NCI-H2171 treated with DMSO at 0.1 percent for 48 hours (cell line): ENCODE results near the gene DDR1.
"Not testable (repeated sequence)": the region's sequence is repeated elsewhere in the genome, so short reads cannot be mapped to it uniquely, and the experiment has no call there.

Experiments
- DNase-seq: peaks from one replicate; lab custom pipeline; 2025; lab: John Stamatoyannopoulos, UW

DDR1 gene

DNA sequence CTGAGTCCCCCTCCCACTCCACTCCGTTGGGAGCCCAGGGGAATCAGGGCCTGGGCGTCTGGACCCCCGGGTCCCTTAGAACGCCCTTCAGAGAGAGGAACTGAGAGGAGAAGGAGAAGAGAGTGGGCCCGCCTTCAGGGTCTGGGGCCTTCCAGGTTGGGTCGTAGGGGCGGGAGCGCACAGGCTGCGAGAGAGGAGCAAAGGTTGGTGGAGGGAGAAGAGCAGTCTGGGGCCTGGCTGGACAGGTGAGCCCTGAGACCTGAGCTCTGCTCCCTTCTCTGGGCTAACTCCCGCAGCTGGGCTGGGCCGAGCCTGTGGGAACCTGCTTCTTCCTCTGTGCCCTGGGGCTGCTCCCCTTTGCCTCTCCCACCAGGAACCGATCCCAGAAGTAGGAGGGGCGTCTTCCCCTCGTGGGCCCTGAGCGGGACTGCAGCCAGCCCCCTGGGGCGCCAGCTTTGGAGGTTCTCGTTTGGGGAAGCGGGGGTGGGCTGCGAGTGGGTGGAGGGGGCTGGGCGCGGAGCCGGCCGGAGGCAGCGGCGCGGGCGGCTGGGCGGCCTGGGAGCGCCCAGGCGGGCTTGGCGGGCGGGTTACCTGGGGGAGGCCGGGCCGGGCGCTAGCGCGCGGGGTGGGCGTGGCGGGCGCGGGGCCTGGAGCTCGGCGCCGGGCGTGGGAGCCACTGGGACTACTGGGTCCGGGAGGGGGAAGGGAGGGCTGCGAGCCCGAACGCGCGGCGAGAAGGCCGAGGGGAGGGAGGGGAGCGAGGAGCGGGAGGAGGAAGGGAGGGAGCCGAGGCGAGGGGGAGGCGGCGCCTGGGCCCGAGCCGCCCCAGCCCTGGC is at the start of gene DDR1:
DDR1 (plus strand) TSS at position 835 of the 836 bp plus-strand sequence. CDS start 4,211 bp downstream, outside the sequence.
- DNase-seq: peak; percentile 76

GRCh38 chr6:30834646-30835045 is 49.7 kb upstream of the DDR1 start:
- DNase-seq: no peak

DNA sequence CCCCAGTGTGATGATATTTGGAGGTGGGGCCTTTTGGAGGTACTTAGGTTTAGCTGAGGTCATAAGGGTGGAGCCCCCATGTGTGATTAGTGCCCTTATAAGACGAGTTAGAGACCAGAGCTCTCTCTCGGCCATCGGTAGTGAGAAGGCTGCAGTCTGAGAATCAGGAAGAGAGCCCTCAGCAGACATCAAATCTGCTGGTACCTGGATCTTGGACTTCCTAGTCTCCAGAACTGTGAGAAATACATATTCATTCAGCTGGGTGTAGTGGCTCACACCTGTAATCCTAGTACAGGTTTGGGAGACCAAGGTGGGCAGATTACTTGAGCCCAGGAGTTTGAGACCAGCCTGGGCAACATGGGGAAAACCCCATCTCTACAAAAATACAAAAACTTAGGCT is 48.7 kb upstream of the DDR1 start:
- no peak for DNase-seq

DNA sequence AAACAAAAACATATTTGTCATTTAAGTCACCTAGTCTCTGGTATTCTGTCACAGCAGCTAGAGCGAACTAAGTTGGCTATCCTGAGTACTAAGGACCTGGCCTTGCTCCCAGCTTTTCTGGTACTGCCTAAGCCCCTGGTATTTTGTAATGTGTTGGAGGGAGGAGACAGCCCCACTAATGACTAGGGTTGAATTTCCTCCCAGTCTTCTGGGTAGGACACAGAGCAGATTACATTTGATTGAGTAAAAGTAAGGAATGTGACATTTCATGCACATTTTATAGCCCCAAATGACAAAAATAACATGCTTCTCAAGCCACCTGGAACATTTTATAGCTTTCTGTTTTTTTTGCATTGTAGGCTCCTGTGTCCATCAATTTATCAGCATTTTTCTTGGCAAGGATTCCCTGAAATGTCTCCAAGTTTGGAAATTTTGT is 47.9 kb upstream of the DDR1 start:
- DNase-seq: no peak

GRCh38 chr6:30836957-30837356 is 47.4 kb upstream of the DDR1 start:
- DNase-seq: no peak

GRCh38 chr6:30837432-30837831 is 46.9 kb upstream of the DDR1 start:
- no peak for DNase-seq

- DNase-seq: peak; percentile 79
These were observed 46.4 kb upstream of the DDR1 start for GRCh38 chr6:30837870-30838269.

DNA sequence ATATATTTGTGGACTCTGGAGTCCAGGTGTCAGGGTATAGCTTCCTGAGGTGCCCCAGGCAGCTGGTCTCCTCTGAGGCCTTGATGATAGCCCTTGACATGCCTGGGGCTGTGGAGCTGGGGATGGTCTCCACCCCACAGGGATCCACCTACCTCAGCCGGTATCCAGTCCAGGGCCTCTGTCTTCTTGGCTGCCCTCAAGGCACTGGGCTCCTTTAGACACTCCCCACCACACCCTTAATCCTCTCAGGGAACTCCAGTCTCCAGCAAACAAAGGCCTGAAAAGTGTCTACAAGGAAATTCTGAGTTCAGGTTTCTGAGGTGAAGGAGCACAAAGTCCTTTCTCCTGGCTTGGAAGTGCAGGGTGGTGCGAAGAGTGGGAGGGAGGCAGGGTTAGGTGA is 44.6 kb upstream of the DDR1 start:
- DNase-seq: no peak

GRCh38 chr6:30840084-30840934 is 44.0 kb upstream of the DDR1 start:
- DNase-seq: no peak

DNA sequence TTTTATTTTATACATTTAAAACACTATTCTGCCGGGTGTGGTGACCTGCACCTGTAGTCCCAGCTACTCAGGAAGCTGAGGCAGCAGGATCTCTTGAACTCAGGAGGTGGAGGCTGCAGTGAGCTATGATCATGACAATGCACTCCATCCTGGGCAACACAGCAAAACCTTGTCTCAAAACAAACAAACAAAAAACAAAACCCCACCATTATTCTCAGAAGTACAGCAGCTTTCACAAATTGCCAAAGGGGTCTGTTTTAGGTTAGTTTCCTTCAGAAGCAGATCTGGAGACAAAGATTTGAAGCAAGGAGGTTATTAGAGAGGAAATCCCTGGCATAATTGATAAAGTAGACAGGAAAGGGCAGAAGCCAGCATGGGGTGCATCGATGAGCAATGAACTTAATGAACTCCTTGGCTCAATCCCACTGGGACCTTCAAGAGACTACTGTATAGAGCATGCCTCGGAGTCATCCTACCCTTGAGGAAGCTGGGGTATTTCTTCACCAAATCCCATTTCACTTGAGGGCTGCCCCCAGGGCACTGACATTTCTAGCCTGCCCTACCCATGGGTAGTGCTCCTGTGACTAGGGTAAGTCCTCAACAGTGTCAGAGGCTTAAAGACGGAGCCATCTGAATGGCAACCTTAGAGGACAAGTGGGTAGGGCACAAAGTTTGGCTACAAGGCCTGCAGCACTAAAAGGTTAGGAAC is 43.2 kb upstream of the DDR1 start:
- DNase-seq: no peak

GRCh38 chr6:30841644-30842504 is 42.4 kb upstream of the DDR1 start:
- no peak for DNase-seq

DNA sequence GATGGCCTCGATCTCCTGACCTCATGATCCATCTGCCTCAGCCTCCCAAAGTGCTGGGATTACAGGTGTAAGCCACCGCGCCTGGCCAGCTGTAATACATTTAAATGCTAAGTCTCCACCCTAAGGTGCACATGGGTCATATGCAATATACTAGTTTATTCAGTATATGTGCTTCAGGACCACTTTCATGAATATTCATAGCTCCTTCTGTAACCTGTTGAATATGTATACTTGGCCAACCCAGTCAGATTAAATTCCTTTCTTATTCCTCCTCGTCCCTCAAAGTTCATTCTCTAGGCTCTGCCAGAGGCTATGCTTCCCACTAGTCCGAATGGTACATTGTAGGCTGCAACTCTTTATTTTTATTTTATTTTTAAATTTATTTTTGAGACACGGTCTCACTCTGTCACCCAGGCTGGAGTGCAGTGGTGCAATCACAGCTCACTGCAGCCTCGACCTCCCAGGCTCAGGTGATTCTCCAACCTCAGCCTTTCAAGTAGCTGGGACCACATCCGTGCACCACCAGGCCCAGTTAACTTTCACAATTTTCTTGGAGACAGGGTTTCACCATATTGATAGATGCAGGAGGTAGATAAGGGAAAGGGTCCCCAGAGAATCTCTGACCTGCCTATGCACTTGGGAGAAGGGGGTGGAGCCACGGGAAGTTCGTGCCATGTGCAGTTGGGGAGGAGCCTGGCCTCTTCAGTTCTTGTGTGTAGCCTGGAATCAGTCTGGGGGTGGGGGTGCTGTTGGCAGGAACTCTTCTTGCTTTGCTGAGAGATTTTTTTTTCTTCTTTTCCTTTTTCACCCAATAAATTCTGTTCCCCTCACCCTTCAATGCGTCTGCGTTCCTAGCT is 41.3 kb upstream of the DDR1 start:
- DNase-seq: peak; percentile 93

DNA sequence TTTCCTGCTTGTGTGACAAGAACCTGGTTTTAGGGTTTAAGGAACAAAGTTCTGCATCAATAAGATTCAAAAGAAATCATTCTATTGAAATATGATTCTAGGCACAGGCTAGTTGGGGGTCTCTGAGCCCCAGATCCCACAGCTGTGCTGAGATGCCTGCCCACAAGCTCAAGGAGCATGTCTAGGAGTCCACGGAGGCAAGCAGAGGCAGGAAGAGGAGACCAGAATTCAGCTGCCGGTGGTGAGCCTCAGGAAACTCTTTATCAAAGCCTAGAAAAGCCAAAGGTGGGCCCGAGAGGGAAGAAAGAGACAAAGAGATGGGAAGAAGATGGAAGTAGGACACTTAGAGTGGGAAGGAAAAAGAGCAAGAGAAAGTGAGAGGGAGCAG is 40.7 kb upstream of the DDR1 start:
- DNase-seq: no peak

GRCh38 chr6:30844118-30844535 is 40.2 kb upstream of the DDR1 start:
- no peak for DNase-seq

- no peak for DNase-seq
These were observed 39.1 kb upstream of the DDR1 start for GRCh38 chr6:30845183-30845582.

DNA sequence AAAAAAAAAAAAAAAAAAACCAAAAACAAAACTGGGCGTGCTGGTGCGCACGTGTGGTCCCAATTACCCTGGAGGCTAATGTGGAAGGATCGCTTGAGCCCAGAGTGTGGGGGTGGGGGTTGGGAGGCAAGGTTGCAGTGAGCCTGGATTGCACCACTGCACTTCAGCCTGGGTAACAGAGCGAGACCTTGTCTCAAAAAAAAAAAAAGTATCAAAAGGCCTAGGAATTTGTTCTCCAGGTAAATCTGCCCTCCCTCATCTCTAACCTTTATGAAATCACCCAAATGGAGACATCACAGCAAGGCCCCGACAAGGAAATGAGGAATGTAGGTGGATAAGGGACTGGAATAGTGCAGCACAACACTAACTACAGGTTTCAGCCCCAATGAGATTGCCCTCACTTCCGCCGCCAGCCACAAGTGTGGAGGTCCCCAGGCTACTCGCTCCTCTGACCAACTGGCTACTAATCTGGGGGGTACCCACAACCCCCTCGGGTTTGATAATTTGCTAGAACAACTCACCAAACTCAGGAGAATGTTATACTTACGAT is 36.8 kb upstream of the DDR1 start:
- no peak for DNase-seq

DNA sequence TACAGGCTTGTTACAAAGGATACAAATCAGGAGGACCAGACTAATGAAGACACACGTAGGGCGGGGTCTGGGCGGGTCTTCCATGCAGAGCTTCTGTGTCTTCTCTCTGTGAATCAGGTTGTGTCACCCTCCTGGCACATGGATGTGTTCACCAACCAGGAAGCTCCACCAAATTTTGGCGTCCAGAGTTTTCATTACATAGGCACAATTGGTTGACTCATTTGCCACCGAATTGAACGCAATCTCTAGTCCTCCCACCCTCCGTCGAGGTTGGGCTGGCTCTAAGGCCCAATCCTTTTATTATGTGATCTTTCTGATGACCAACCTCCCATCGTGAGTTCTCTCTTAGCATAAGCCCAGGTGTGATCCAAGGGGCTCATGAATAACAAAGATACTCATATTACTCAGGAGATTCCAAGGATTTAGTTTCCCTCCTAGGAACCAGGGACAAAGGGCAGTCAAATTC is 36.3 kb upstream of the DDR1 start:
- DNase-seq: no peak

DNA sequence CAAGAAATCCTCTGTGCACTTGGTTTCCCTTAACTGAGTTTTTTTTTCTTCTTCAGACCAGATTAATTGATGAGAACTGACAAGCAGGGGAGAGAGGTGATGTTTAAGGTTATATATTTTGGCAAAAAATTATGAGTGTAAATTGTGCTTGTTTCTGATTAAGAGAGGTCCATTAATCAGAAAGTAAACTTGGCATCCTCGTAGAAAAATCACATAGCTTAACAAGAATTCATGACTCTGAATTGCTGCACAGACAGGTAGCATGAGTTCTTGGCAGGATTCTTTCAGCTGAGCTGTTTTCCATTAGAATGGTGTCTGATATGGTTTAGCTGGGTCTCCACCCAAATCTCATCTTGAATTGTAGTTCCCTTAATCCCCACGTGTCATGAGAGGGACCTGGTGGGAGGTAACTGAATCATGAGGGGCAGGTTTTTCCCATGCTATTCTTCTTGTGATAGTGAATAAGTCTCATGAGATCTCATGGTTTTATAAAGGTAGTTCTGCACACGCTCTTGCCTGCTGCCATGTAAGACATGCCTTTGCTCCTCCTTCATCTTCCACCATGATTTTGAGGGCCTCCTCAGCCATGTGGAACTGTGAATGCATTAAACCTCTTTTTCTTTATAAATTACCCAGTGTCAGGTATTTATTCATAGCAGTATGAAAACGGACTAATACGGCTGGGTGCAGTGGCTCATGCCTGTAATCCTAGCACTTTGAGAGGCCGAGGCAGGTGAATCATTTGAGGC is 34.2 kb upstream of the DDR1 start:
- no peak for DNase-seq

- DNase-seq: not testable (repeated sequence)
These were observed 31.9 kb upstream of the DDR1 start for GRCh38 chr6:30852459-30852858.
